8988T (cell line): Measurements from ENCODE around the gene CHRD.
"Not testable (repeated sequence)": the region's sequence is repeated elsewhere in the genome, so short reads cannot be mapped to it uniquely, and the experiment has no call there.

Experiments used
- DNase-seq: peaks from one replicate; pipeline ENCODE4 v3.0.0; 2011

CHRD gene

GRCh38 chr3:184428561-184429175 is 48.8 kb downstream of the CHRD start:
- DNase-seq: no peak

- no peak for DNase-seq
These were observed 49.9 kb downstream of the CHRD start for GRCh38 chr3:184429786-184430185.

- no peak for DNase-seq
These were observed 51.1 kb downstream of the CHRD start for GRCh38 chr3:184430940-184431339.

GRCh38 chr3:184433178-184433577 is 53.3 kb downstream of the CHRD start:
- not testable (repeated sequence) for DNase-seq

- no peak for DNase-seq
These were observed 59.2 kb downstream of the CHRD start for GRCh38 chr3:184439096-184439495.
